Measurements from ENCODE around the gene PDE11A. TPM values are rescaled to one million over a fixed set of nuclear protein-coding genes. Genes with fewer than 3 reads are reported as not detected.

The PDE11A gene
- total RNA-seq, 4 donors from 2014 or later, result 1.7 TPM; not detected in 3

DNA sequence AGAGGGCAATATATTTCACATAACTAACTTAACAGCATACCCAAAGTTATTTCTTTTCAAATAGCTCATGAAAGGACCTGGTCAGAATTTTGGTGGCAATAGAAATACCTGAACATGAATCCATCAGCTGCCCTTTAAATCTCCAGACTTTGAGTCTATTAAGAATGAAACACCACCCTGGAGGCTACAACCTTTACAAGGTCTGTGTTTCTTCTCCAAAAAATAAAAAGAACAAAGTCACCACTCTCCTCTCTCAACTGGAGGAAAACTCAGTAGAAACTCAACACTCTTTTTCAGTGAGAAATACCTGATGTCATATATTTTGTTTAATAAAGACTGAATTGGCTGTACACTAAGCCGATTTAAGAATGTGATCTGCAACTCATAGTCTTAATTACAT, 475.7 kb downstream of the PDE11A start:
- TF ChIP-seq, protein P1, sequence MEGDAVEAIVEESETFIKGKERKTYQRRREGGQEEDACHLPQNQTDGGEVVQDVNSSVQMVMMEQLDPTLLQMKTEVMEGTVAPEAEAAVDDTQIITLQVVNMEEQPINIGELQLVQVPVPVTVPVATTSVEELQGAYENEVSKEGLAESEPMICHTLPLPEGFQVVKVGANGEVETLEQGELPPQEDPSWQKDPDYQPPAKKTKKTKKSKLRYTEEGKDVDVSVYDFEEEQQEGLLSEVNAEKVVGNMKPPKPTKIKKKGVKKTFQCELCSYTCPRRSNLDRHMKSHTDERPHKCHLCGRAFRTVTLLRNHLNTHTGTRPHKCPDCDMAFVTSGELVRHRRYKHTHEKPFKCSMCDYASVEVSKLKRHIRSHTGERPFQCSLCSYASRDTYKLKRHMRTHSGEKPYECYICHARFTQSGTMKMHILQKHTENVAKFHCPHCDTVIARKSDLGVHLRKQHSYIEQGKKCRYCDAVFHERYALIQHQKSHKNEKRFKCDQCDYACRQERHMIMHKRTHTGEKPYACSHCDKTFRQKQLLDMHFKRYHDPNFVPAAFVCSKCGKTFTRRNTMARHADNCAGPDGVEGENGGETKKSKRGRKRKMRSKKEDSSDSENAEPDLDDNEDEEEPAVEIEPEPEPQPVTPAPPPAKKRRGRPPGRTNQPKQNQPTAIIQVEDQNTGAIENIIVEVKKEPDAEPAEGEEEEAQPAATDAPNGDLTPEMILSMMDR (IDR thresholded peaks at IDR 0.05), result no peak
- TF ChIP-seq POLR2A (IDR thresholded peaks at IDR 0.05) (no peak), EP300 (IDR thresholded peaks at IDR 0.05) (no peak)
- 89% methylated on average over 1 of the region's 1 CpG for WGBS, 2 donors
- Histone ChIP-seq H3K27me3 (no peaks in the 10 kb centered on the region), H3K4me3 (no peak overlapping the region), H3K36me3 (no peaks in the 10 kb centered on the region), H3K9me3 (no peaks in the 10 kb centered on the region), H3K4me1 (peaks cover 0 to 29% (median 9%) of the 10 kb centered on the region in 4 donors), H3K27ac (no peak overlapping the region)
- DNase-seq (ENCODE audit: low spot score in 2 of 2), result no peak

DNA sequence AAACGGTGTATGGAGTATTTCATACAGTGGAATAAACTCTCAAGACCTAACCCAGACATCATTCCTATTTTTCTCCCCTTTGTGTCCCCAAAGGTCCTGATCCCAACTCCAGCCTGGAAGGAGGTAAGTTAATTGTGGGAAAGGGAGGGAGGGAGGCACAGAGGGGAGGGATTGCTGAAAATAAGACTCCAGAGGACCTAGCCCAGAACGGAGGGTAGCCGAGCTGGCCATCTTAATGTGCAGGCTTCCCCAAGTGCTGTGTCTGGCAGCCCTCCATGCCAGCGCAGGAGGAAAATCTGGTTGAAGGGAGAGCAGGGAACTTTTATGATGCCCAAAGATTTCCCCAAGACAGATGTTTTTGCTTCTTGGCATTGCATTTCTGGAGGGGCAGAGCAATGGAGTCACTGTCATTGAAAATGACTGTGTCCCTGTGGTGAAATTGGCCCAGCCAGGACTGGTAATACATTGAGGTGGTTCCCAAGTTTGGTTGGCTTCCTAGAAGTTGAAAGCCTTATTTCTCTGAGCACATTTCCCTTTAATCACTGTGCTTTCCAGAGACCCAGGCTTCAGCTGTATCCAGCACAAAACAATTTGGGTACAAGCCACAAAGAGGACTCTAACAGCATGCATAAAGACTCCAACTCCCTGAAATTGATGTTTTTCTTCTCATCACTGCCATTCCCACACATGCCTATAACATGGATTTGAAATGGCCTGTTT, 477.3 kb downstream of the PDE11A start:
- no peak overlapping the region for H3K4me3 ChIP-seq
- H3K27me3 ChIP-seq, result no peaks in the 10 kb centered on the region
- no peak overlapping the region for H3K27ac ChIP-seq
- no peaks in the 10 kb centered on the region for H3K36me3 ChIP-seq
- 92% methylated on average over 4 of the region's 4 CpGs for WGBS, 2 donors
- no peak for DNase-seq (ENCODE audit: low spot score in 2 of 2)
- H3K4me1 ChIP-seq, result peaks cover 0 to 29% (median 9%) of the 10 kb centered on the region in 4 donors
- TF ChIP-seq POLR2A (IDR thresholded peaks at IDR 0.05) (no peak), EP300 (IDR thresholded peaks at IDR 0.05) (no peak)
- TF ChIP-seq, protein P1 (IDR thresholded peaks at IDR 0.05), result no peak
- no peaks in the 10 kb centered on the region for H3K9me3 ChIP-seq

DNA sequence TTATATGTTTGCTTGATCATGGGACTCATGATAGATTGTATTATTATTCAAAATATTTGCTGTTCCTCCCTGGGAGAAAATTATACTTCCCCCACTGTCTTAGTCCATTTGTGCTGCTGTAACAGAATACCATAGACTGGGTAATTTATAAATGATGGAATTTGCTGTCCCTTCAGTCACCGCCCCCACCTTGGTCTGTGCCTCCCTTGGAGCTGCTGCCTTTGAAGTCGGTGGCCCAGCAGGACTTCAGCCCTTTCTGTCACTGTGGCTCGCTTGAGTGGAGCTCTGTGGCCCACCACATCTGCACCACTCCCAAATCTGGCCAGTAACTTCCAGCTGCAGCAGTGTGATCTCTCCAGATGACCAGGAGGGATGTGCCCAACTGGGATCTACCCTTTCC, 479.2 kb downstream of the PDE11A start:
- no peak overlapping the region for H3K4me3 ChIP-seq
- DNase-seq (ENCODE audit: low spot score in 2 of 2), result no peak
- no peaks in the 10 kb centered on the region for H3K36me3 ChIP-seq
- H3K4me1 ChIP-seq, result peaks cover 0 to 18% (median 3%) of the 10 kb centered on the region in 4 donors
- H3K27ac ChIP-seq, result no peak overlapping the region
- no peaks in the 10 kb centered on the region for H3K9me3 ChIP-seq
- TF ChIP-seq EP300 (IDR thresholded peaks at IDR 0.05), result no peak
- TF ChIP-seq POLR2A (IDR thresholded peaks at IDR 0.05), result no peak
- TF ChIP-seq, protein P1 (IDR thresholded peaks at IDR 0.05), result no peak
- H3K27me3 ChIP-seq, result no peaks in the 10 kb centered on the region
- 89 to 100% methylated on average over 3 of the region's 3 CpGs for WGBS, 2 donors

DNA sequence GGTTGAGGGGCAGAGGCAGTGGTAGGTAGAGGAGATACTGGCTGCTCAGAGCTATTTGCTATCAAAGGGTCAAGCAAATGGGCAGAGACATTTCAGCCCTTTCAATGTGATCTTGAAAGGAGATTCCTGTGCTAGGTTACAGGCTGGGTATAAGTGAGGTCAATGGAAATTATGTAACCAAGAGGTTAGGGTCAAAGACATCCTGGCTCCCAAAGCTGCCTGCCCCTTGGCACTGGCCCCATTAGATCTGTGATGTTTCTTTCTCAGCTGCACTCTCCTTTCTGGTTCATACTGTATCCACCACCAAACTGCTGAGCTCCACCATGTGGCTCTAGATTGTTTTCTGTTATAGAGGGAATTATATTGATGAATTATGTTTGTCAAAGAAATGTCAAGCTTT, 479.6 kb downstream of the PDE11A start:
- peak in 1 of 2 donors; percentile 16 for DNase-seq (ENCODE audit: low spot score in 2 of 2)

DNA sequence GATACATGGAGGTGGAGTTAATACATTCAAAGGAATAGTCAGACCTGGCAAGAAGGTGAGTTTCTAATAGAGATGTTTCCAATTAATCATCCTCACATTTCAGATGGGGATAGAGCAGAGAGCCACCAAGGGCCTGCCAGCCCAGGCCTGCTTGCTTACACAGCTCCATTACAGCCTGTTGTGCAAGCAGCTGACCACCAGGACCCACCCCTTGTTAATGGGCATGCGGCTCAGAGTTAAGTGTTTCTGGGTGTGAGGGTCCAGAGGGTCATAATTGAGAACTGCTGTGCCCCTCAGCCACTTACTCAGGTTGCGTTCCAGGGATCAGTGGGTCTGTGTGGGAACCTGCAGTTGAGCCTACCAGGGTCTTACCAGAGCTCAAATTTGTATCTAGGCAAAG, 480.2 kb downstream of the PDE11A start:
- TF ChIP-seq POLR2A (IDR thresholded peaks at IDR 0.05), result no peak
- TF ChIP-seq, protein P1 (IDR thresholded peaks at IDR 0.05), result no peak
- no peak for TF ChIP-seq EP300 (IDR thresholded peaks at IDR 0.05)

More for the DNA sequence above, 479.6 kb downstream of the PDE11A start:
- H3K36me3 ChIP-seq, result no peaks in the 10 kb centered on the region
- no peak overlapping the region for H3K4me3 ChIP-seq
- no peaks in the 10 kb centered on the region for H3K27me3 ChIP-seq
- H3K4me1 ChIP-seq, result peaks cover 0 to 14% (median 1%) of the 10 kb centered on the region in 4 donors
- H3K9me3 ChIP-seq, result no peaks in the 10 kb centered on the region
- TF ChIP-seq EP300 (IDR thresholded peaks at IDR 0.05) (no peak), POLR2A (IDR thresholded peaks at IDR 0.05) (no peak)
- TF ChIP-seq, protein P1 (IDR thresholded peaks at IDR 0.05), result no peak
- H3K27ac ChIP-seq, result no peak overlapping the region

More for the DNA sequence above, 480.2 kb downstream of the PDE11A start:
- Histone ChIP-seq H3K27me3 (no peaks in the 10 kb centered on the region), H3K9me3 (no peaks in the 10 kb centered on the region), H3K36me3 (no peaks in the 10 kb centered on the region), H3K4me3 (no peak overlapping the region), H3K27ac (no peak overlapping the region), H3K4me1 (peaks cover 0 to 8% (median 0%) of the 10 kb centered on the region in 4 donors)
- no peak for DNase-seq (ENCODE audit: low spot score in 2 of 2)
- 88 to 100% methylated on average over 2 of the region's 2 CpGs for WGBS, 2 donors

All from tibial nerve (tissue), 4 donors.